ENCODE data around the gene RRM2. TPM values are rescaled to one million over a fixed set of nuclear protein-coding genes. Genes with fewer than 3 reads are reported as not detected.

RRM2 gene
- polyA plus RNA-seq, 1 donor from 2014 or later: 0.57 TPM

DNA sequence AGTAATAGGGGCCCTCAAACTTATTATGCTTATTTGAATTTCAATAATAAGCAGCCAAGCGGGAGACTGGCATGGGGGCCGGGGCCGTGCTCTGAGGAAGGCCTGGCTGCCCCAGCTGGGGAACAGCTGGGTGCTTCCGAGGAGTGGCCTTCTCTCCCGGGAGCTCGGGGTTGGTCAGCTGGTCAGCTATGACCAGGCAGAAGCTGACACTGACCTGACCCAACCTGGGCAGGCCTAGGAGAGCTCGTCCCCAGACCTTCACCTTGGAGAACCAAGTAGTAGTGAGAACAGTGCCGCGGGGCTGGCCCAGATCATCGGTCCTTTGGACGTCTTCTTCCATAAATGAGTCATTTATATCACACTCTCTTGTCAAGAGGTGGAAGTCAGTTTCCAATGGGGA, 36.1 kb downstream of the RRM2 start:
- Histone ChIP-seq H3K9ac (ENCODE audit: low read length) (no peak overlapping the region), H3K79me2 (replicated peaks; ENCODE audit: insufficient read depth, low read length) (no peaks in the 10 kb centered on the region), H3K27me3 (ENCODE audit: insufficient read depth, low read depth, low read length) (no peaks in the 10 kb centered on the region), H3K9me2 (ENCODE audit: insufficient read depth, low read length) (no peaks in the 10 kb centered on the region), H3K27ac (ENCODE audit: low read length) (no peak overlapping the region), H3K4me3 (ENCODE audit: low read length) (no peak overlapping the region), H3F3A (ENCODE audit: insufficient read depth, low read length, poor library complexity, severe bottlenecking) (no peaks in the 10 kb centered on the region), H3K4me2 (ENCODE audit: low read length) (no peak overlapping the region), H3K36me3 (ENCODE audit: insufficient read depth, low read length) (no peaks in the 10 kb centered on the region), H2AFZ (ENCODE audit: low read depth, low read length) (no peak overlapping the region), H4K20me1 (ENCODE audit: insufficient read depth) (no peaks in the 10 kb centered on the region), H3K9me3 (ENCODE audit: low read length) (no peaks in the 10 kb centered on the region)
- TF ChIP-seq, protein P1, sequence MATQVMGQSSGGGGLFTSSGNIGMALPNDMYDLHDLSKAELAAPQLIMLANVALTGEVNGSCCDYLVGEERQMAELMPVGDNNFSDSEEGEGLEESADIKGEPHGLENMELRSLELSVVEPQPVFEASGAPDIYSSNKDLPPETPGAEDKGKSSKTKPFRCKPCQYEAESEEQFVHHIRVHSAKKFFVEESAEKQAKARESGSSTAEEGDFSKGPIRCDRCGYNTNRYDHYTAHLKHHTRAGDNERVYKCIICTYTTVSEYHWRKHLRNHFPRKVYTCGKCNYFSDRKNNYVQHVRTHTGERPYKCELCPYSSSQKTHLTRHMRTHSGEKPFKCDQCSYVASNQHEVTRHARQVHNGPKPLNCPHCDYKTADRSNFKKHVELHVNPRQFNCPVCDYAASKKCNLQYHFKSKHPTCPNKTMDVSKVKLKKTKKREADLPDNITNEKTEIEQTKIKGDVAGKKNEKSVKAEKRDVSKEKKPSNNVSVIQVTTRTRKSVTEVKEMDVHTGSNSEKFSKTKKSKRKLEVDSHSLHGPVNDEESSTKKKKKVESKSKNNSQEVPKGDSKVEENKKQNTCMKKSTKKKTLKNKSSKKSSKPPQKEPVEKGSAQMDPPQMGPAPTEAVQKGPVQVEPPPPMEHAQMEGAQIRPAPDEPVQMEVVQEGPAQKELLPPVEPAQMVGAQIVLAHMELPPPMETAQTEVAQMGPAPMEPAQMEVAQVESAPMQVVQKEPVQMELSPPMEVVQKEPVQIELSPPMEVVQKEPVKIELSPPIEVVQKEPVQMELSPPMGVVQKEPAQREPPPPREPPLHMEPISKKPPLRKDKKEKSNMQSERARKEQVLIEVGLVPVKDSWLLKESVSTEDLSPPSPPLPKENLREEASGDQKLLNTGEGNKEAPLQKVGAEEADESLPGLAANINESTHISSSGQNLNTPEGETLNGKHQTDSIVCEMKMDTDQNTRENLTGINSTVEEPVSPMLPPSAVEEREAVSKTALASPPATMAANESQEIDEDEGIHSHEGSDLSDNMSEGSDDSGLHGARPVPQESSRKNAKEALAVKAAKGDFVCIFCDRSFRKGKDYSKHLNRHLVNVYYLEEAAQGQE (IDR thresholded peaks at IDR 0.05; ENCODE audit: borderline replicate concordance): no peak
- TF ChIP-seq RAD21 (conservative IDR thresholded peaks at IDR 0.05): no peak
- TF ChIP-seq POLR2AphosphoS5 (IDR thresholded peaks at IDR 0.05): no peak
- TF ChIP-seq TAF1 (IDR thresholded peaks at IDR 0.05; ENCODE audit: low read depth): no peak
- TF ChIP-seq EZH2 (IDR thresholded peaks at IDR 0.05; ENCODE audit: borderline replicate concordance, insufficient read depth, low read length, poor library complexity, severe bottlenecking): no peak
- no peak for TF ChIP-seq EP300 (conservative IDR thresholded peaks at IDR 0.05; ENCODE audit: poor library complexity, severe bottlenecking)
- TF ChIP-seq MXI1 (conservative IDR thresholded peaks at IDR 0.05; ENCODE audit: poor library complexity, severe bottlenecking): no peak
- TF ChIP-seq SMC3 (conservative IDR thresholded peaks at IDR 0.05; ENCODE audit: poor library complexity): no peak
- no peak for TF ChIP-seq CTCF (IDR thresholded peaks at IDR 0.05; ENCODE audit: poor library complexity, severe bottlenecking)

DNA sequence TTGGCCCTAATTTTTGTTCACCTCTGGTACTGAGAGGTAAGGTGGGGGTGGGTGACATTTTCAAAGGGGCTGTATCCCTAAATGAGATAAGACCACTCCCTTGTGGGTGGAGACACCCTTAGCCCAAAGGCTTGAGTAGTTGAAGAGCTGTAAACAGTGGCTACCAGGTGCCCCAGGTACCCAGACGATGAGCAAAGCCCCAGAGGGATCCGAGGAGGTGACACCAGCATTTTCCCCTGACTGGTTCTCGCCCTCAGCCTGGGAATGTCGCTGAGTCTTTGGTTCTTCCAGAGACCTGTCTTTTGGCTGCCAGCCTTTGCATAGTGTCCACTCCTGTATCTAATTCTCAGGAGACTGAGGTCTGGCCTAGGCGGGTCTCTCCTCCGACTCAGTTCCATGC, 36.5 kb downstream of the RRM2 start:
- H3K9me3 ChIP-seq (ENCODE audit: low read length): no peaks in the 10 kb centered on the region
- H3K9ac ChIP-seq (ENCODE audit: low read length): no peak overlapping the region
- H4K20me1 ChIP-seq (ENCODE audit: insufficient read depth): no peaks in the 10 kb centered on the region
- peak overlapping the region; percentile 43 for H2AFZ ChIP-seq (ENCODE audit: low read depth, low read length)
- no peaks in the 10 kb centered on the region for H3K36me3 ChIP-seq (ENCODE audit: insufficient read depth, low read length)
- no peak overlapping the region for H3K27ac ChIP-seq (ENCODE audit: low read length)
- H3K4me3 ChIP-seq (ENCODE audit: low read length): no peak overlapping the region
- no peaks in the 10 kb centered on the region for H3K79me2 ChIP-seq (replicated peaks; ENCODE audit: insufficient read depth, low read length)
- TF ChIP-seq EP300 (conservative IDR thresholded peaks at IDR 0.05; ENCODE audit: poor library complexity, severe bottlenecking) (no peak), SMC3 (conservative IDR thresholded peaks at IDR 0.05; ENCODE audit: poor library complexity) (no peak), POLR2AphosphoS5 (IDR thresholded peaks at IDR 0.05) (no peak), TAF1 (IDR thresholded peaks at IDR 0.05; ENCODE audit: low read depth) (no peak), RAD21 (conservative IDR thresholded peaks at IDR 0.05) (no peak), EZH2 (IDR thresholded peaks at IDR 0.05; ENCODE audit: borderline replicate concordance, insufficient read depth, low read length, poor library complexity, severe bottlenecking) (no peak), MXI1 (conservative IDR thresholded peaks at IDR 0.05; ENCODE audit: poor library complexity, severe bottlenecking) (no peak), CTCF (IDR thresholded peaks at IDR 0.05; ENCODE audit: poor library complexity, severe bottlenecking) (no peak)
- TF ChIP-seq, protein P1 (IDR thresholded peaks at IDR 0.05; ENCODE audit: borderline replicate concordance): no peak
- H3K4me2 ChIP-seq (ENCODE audit: low read length): no peak overlapping the region
- H3K9me2 ChIP-seq (ENCODE audit: insufficient read depth, low read length): no peaks in the 10 kb centered on the region
- no peaks in the 10 kb centered on the region for H3K27me3 ChIP-seq (ENCODE audit: insufficient read depth, low read depth, low read length)
- H3F3A ChIP-seq (ENCODE audit: insufficient read depth, low read length, poor library complexity, severe bottlenecking): no peaks in the 10 kb centered on the region

Measured in neural cell (in vitro differentiated cells).